SH-SY5Y (cell line): ENCODE results near the gene OR1I1.

ENCODE experiments used
- GATA2 ChIP-seq: IDR thresholded peaks from 2 replicates; pipeline ENCODE4 v1.6.1; 2011; ENCODE audit warnings: mild to moderate bottlenecking, low read depth, low read length
- GATA3 ChIP-seq: IDR thresholded peaks from 2 replicates; pipeline ENCODE4 v1.6.1; 2011; ENCODE audit warnings: low read depth, mild to moderate bottlenecking, low read length, moderate library complexity

The OR1I1 gene

GRCh38 chr19:15091918-15092753 is 10.1 kb downstream of the OR1I1 start:
- TF ChIP-seq GATA2 (no peak), GATA3 (no peak)

GRCh38 chr19:15093001-15093400 is 11.0 kb downstream of the OR1I1 start:
- TF ChIP-seq GATA3 = no peak
- no peak for TF ChIP-seq GATA2

- no peak for TF ChIP-seq GATA2
- no peak for TF ChIP-seq GATA3
These were observed 14.2 kb downstream of the OR1I1 start for GRCh38 chr19:15096223-15096622.

DNA sequence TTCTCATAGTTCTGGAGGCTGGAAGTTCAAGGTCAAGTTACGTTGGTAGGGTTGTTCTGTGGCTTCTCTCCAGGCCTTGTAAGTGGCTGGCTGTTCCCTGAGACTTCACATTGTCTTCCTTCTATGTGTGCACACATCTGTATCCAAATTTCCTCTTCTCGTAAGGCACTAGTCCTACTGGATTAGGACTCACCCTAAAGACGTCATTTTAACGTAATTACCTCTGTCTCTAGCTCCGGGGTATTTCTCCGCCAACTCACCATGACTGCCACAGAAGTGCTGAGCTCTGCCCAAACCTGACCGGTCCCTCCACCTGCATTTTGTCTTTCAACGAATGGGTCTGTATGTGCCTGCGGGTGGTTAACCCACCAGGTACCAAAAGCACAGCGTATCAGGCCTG is 16.4 kb downstream of the OR1I1 start:
- TF ChIP-seq GATA2 = no peak

DNA sequence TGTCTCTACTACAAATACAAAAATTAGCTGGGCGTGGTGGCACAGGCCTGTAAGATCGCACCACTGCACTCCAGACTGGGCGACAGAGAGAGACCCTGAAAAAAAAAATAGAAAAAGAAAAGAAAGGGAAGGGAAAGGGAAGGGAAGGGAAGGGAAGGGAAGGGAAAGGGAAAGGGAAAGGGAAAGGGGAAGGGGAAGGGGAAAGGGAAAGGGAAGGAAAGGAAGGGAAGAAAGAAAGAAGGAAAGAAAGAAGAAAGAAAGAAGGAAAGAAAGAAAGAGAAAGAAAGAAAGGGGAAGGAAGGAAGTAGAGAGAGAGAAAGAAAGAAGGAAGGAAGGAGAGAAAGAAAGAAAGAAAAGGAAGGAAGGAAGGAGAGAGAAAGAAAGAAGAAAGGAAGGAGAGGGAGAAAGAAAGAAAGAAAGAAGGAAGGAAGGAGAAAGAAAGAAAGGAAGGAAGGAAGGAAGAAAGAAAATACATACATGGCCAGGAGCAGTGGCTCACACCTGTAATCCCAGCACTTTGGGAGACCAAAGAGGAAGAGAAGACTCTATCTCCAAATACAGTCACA is 17.1 kb downstream of the OR1I1 start:
- TF ChIP-seq GATA3 (no peak), GATA2 (no peak)

DNA sequence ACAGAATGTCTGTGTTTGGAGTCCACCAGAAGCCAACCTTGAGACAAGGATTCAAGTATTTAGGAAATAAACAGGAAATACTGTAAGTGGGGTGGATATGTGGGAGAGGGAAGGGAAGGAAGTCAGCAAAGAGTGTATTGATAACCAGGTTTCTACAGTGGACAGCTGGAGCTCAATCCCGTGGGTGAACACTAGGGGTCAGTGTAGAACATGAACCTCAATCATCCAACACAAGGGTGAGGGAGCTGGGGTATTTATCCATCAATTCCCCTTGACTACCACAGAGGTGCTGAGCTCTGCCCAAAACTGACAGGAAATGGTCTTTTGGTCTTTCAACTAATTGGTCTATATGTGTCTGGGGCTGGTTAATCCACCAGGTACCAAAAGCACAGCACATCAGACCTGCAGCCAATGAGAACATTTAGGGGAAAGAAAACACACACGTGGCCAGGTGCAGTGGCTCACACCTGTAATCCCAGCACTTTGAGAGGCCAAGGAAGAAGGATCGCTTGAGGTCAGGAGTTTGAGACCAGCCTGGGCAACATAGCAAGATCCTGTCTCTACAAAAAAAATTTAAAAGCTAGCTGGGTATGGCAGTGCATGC is 19.6 kb downstream of the OR1I1 start:
- TF ChIP-seq GATA3 (no peak), GATA2 (no peak)

GRCh38 chr19:15104003-15104402 is 22.0 kb downstream of the OR1I1 start:
- no peak for TF ChIP-seq GATA3
- TF ChIP-seq GATA2 = no peak

- TF ChIP-seq GATA3 = no peak
- TF ChIP-seq GATA2 = no peak
These were observed 22.4 kb downstream of the OR1I1 start for GRCh38 chr19:15104411-15104810.

GRCh38 chr19:15105044-15105443 is 23.0 kb downstream of the OR1I1 start:
- TF ChIP-seq GATA3 (no peak), GATA2 (no peak)

- TF ChIP-seq GATA3 (no peak), GATA2 (no peak)
These were observed 25.3 kb downstream of the OR1I1 start, which contains the start of gene SYDE1 for GRCh38 chr19:15107061-15108010. Gene SYDE1 (plus strand): TSS chr19:15107401. CDS start chr19:15107434, 33 bp downstream.

DNA sequence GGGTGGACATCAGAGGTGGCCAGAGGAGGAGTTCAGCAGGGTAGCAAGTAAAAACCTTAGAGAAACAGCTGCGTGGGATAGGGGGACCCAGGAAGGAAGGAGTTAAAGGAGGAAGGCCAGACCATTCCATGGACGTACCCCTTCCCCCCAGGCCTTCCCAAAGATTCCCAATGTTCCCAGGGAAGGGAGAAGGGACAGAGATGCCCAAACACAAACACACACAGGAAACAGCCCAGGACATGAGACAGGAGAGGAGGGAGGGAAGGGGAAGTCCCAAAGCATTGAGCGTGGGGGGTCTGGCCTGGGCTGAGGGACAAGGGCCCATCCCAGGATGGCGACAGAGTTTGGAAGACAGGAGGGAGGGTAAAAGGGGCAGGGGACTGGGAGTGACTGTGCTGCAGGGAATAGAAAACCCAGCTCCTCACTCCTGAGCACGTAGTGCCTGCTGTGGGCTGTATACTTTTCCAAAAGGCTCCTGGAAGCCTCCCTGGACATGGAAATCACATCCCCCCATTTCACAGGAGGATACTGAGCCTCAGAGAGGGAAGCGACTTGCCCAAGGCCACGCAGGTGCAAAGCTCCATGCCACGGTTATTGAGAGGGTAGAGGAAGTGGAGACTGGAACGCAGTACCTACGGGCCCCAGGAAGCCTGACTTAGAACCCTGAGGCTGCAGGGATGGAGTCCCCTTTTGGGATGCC is 26.3 kb downstream of the OR1I1 start:
- TF ChIP-seq GATA3 = no peak
- TF ChIP-seq GATA2 = no peak

GRCh38 chr19:15108845-15109767 is 27.1 kb downstream of the OR1I1 start:
- TF ChIP-seq GATA2 (no peak), GATA3 (no peak)
